SK-N-SH treated with all-trans-retinoic acid at 6 μM for 48 hours (cell line): ENCODE data around the gene F11R.

Experiments used
- ATAC-seq: fragments of 200-7000 bp; cut with Tn5 transposase; 3 replicates; pipeline ENCODE4 v1.9.1; 2020; ENCODE audit warnings: mild to moderate bottlenecking, moderate library complexity
- ARNTL ChIP-seq: fragments of 450-650 bp; formaldehyde crosslinking; IDR thresholded peaks from 2 replicates; pipeline ENCODE4 v1.5.0; 2020; ENCODE audit warnings: low read depth, mild to moderate bottlenecking, moderate library complexity, borderline replicate concordance
- BACH2 ChIP-seq: fragments of 250-450 bp; sonication (Bioruptor Pico); IDR thresholded peaks from 2 replicates; pipeline ENCODE4 v1.9.0; 2021; ENCODE audit warnings: mild to moderate bottlenecking, borderline replicate concordance
- CSDC2 ChIP-seq: fragments of 250-450 bp; sonication (Bioruptor Pico); IDR thresholded peaks from 2 replicates; pipeline ENCODE4 v1.5.0; 2020; ENCODE audit warnings: mild to moderate bottlenecking, moderate library complexity
- ESRRG ChIP-seq: fragments of 250-450 bp; sonication (Bioruptor Pico); IDR thresholded peaks from 2 replicates; pipeline ENCODE4 v1.6.1; 2021; ENCODE audit warnings: mild to moderate bottlenecking
- GLIS3 ChIP-seq: fragments of 250-450 bp; sonication (Bioruptor Pico); IDR thresholded peaks from 2 replicates; pipeline ENCODE4 v1.5.0; 2020; ENCODE audit warnings: mild to moderate bottlenecking, moderate library complexity
- OSR1 ChIP-seq: fragments of 250-450 bp; sonication (Bioruptor Pico); IDR thresholded peaks from 2 replicates; pipeline ENCODE4 v1.8.0; 2022; ENCODE audit warnings: moderate library complexity, mild to moderate bottlenecking, inconsistent platforms
- RARB ChIP-seq: fragments of 250-450 bp; sonication (Bioruptor Pico); IDR thresholded peaks from 2 replicates; pipeline ENCODE4 v1.8.0; 2021; ENCODE audit warnings: mild to moderate bottlenecking, moderate library complexity
- TOX ChIP-seq: fragments of 250-450 bp; sonication (Bioruptor Pico); IDR thresholded peaks from 2 replicates; pipeline ENCODE4 v1.8.0; 2021; ENCODE audit warnings: mild to moderate bottlenecking, moderate library complexity, borderline replicate concordance
- ZC3H10 ChIP-seq: fragments of 250-450 bp; sonication (Bioruptor Pico); IDR thresholded peaks from 2 replicates; pipeline ENCODE4 v1.5.1; 2021; ENCODE audit warnings: mild to moderate bottlenecking, moderate library complexity
- ZFP3 ChIP-seq: fragments of 250-450 bp; sonication (Bioruptor Pico); IDR thresholded peaks from 2 replicates; pipeline ENCODE4 v1.5.0; 2020; ENCODE audit warnings: mild to moderate bottlenecking, moderate library complexity
- ZNF565 ChIP-seq: fragments of 450-650 bp; formaldehyde crosslinking; conservative IDR thresholded peaks from 2 replicates; pipeline ENCODE4 v1.5.0; 2020; ENCODE audit warnings: low read depth, mild to moderate bottlenecking, moderate library complexity
- TF ChIP-seq, protein P1 (sequence below): fragments of 250-450 bp; sonication (Bioruptor Pico); IDR thresholded peaks from 2 replicates; pipeline ENCODE4 v1.8.0; 2021; ENCODE audit warnings: low read depth, mild to moderate bottlenecking, moderate library complexity, borderline replicate concordance
- TF ChIP-seq, protein P2 (sequence below): fragments of 250-450 bp; sonication (Bioruptor Pico); IDR thresholded peaks from 2 replicates; pipeline ENCODE4 v1.8.0; 2020; ENCODE audit warnings: mild to moderate bottlenecking, moderate library complexity, borderline replicate concordance
- TF ChIP-seq, protein P3 (sequence below): fragments of 250-450 bp; sonication (Bioruptor Pico); IDR thresholded peaks from 2 replicates; pipeline ENCODE4 v1.5.0; 2020; ENCODE audit warnings: mild to moderate bottlenecking, moderate library complexity
- TF ChIP-seq, protein P4 (sequence below): fragments of 250-450 bp; sonication (Bioruptor Pico); IDR thresholded peaks from 2 replicates; pipeline ENCODE4 v1.5.1; 2021; ENCODE audit warnings: mild to moderate bottlenecking, moderate library complexity
- TF ChIP-seq, protein P5 (sequence below): fragments of 250-450 bp; sonication (Bioruptor Pico); IDR thresholded peaks from 2 replicates; pipeline ENCODE4 v1.5.1; 2020; ENCODE audit warnings: low read depth, mild to moderate bottlenecking, moderate library complexity

Gene F11R

DNA sequence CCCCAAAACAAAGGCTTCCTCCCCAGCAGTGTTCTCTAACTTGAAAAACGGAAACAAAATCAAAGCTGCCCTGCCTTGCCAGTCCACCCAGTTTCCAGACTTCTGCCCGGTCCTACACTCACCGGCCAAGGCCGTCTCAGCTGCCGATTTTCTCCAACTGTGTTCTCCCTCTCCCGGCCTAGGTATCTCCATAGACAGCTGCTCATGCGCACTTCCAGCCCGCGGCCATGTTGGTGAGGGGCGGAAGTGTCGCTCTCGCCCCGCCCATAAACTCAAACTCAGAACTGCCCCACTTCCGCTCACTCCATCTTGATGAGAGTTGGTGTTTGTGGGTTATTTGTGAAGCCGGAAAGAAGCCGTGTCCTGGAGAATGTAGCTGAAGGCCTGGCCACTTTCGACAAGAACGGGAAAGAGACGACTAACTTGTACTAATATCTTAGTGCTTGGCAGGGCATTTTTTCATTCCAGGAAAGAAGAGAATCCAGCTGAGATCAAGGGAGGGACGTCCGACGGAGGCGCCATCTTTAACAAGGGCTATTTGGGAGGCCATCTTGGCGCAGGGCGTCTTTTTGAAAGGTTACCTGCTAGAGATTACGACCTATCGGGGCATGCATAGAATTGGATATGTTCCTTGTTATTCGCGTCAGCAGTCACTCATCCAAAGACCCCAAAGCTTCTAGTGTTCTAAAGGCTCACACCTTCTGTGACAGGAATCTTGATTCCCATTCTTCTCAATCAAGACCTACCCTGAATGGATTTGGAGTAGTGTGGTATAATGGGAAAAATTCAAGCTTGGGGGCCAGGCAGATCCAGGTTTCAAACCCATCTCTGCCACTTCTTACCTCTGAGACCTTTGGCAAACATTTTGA lies 25.0 kb upstream of the F11R start, which contains the start of gene USF1:
Gene USF1 (minus strand): TSS at position 242 of the 869 bp plus-strand sequence. CDS start 2,702 bp downstream, outside the sequence.
- TF ChIP-seq CSDC2 (CRISPR knock-in tag) (peak; percentile 85; the same call in 1 of the 2 replicates), RARB (CRISPR knock-in tag) (peak; percentile 73; the same call in 1 of the 2 replicates), ESRRG (no peak), ZC3H10 (CRISPR knock-in tag) (peak; percentile 64), OSR1 (CRISPR knock-in tag) (0 out of 2 replicates have a peak, but pooled peaks have one; percentile 49), ZFP3 (CRISPR knock-in tag) (peak; percentile 79; the same call in 1 of the 2 replicates), BACH2 (CRISPR knock-in tag) (no peak), TOX (CRISPR knock-in tag) (peak; percentile 75)
- TF ChIP-seq, protein P1, sequence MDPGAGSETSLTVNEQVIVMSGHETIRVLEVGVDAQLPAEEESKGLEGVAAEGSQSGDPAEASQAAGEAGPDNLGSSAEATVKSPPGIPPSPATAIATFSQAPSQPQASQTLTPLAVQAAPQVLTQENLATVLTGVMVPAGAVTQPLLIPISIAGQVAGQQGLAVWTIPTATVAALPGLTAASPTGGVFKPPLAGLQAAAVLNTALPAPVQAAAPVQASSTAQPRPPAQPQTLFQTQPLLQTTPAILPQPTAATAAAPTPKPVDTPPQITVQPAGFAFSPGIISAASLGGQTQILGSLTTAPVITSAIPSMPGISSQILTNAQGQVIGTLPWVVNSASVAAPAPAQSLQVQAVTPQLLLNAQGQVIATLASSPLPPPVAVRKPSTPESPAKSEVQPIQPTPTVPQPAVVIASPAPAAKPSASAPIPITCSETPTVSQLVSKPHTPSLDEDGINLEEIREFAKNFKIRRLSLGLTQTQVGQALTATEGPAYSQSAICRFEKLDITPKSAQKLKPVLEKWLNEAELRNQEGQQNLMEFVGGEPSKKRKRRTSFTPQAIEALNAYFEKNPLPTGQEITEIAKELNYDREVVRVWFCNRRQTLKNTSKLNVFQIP (CRISPR knock-in tag): peak; percentile 80; the same call in 1 of the 2 replicates
- TF ChIP-seq, protein P2, sequence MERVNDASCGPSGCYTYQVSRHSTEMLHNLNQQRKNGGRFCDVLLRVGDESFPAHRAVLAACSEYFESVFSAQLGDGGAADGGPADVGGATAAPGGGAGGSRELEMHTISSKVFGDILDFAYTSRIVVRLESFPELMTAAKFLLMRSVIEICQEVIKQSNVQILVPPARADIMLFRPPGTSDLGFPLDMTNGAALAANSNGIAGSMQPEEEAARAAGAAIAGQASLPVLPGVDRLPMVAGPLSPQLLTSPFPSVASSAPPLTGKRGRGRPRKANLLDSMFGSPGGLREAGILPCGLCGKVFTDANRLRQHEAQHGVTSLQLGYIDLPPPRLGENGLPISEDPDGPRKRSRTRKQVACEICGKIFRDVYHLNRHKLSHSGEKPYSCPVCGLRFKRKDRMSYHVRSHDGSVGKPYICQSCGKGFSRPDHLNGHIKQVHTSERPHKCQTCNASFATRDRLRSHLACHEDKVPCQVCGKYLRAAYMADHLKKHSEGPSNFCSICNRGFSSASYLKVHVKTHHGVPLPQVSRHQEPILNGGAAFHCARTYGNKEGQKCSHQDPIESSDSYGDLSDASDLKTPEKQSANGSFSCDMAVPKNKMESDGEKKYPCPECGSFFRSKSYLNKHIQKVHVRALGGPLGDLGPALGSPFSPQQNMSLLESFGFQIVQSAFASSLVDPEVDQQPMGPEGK (CRISPR knock-in tag): no peak
- TF ChIP-seq, protein P3, sequence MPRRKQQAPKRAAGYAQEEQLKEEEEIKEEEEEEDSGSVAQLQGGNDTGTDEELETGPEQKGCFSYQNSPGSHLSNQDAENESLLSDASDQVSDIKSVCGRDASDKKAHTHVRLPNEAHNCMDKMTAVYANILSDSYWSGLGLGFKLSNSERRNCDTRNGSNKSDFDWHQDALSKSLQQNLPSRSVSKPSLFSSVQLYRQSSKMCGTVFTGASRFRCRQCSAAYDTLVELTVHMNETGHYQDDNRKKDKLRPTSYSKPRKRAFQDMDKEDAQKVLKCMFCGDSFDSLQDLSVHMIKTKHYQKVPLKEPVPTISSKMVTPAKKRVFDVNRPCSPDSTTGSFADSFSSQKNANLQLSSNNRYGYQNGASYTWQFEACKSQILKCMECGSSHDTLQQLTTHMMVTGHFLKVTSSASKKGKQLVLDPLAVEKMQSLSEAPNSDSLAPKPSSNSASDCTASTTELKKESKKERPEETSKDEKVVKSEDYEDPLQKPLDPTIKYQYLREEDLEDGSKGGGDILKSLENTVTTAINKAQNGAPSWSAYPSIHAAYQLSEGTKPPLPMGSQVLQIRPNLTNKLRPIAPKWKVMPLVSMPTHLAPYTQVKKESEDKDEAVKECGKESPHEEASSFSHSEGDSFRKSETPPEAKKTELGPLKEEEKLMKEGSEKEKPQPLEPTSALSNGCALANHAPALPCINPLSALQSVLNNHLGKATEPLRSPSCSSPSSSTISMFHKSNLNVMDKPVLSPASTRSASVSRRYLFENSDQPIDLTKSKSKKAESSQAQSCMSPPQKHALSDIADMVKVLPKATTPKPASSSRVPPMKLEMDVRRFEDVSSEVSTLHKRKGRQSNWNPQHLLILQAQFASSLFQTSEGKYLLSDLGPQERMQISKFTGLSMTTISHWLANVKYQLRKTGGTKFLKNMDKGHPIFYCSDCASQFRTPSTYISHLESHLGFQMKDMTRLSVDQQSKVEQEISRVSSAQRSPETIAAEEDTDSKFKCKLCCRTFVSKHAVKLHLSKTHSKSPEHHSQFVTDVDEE: peak; percentile 85; the same call in 1 of the 2 replicates
- TF ChIP-seq, protein P4, sequence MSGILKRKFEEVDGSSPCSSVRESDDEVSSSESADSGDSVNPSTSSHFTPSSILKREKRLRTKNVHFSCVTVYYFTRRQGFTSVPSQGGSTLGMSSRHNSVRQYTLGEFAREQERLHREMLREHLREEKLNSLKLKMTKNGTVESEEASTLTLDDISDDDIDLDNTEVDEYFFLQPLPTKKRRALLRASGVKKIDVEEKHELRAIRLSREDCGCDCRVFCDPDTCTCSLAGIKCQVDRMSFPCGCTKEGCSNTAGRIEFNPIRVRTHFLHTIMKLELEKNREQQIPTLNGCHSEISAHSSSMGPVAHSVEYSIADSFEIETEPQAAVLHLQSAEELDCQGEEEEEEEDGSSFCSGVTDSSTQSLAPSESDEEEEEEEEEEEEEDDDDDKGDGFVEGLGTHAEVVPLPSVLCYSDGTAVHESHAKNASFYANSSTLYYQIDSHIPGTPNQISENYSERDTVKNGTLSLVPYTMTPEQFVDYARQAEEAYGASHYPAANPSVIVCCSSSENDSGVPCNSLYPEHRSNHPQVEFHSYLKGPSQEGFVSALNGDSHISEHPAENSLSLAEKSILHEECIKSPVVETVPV (CRISPR knock-in tag): no peak
- peak; percentile 91 for ATAC-seq

DNA sequence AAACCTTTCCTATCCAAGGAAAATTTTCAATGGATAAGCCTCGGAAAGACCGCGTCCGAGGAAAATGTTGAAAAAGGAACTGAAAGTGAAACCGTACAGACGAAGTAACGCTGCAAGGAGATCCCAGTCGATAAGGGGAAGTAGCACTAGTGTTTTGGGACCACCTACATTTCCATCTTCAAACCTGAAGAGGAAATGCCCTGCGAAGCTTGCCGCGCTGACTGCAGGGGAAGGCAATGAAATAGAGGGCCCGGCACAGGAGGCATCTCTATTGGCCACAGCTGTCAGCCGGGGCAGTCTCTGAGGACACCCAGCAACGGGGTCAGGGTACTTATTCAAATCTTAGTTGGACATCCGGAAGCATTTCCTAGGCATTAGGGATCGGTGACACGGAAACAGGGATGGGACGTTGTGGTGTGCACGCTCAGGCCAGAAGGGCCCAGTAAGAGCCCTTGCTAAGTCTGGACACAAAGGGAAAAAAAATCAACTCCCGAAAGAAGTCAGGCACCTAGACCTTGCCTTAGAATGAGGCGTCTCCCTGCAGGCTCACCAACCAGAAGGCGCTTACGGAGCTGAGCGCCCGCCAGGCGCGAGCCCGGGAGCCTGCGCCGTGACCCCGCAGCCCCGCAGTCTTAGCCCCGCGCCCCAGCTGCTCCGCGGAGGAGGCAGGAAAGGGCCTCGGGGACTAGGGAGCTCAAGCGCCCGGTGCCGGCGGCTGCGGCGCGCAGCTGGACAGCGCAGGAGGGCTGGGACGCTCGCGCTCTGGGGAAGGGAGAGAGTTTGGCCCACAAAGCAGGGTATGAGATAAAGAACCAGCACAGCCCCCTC lies 24.2 kb upstream of the F11R start:
- TF ChIP-seq GLIS3 (CRISPR knock-in tag) (no peak), OSR1 (CRISPR knock-in tag) (no peak), ZNF565 (CRISPR knock-in tag) (no peak), ARNTL (CRISPR knock-in tag) (no peak), BACH2 (CRISPR knock-in tag) (no peak)
- TF ChIP-seq, protein P4 (CRISPR knock-in tag): no peak
- TF ChIP-seq, protein P2 (CRISPR knock-in tag): no peak
- TF ChIP-seq, protein P3: no peak
- TF ChIP-seq, protein P5, sequence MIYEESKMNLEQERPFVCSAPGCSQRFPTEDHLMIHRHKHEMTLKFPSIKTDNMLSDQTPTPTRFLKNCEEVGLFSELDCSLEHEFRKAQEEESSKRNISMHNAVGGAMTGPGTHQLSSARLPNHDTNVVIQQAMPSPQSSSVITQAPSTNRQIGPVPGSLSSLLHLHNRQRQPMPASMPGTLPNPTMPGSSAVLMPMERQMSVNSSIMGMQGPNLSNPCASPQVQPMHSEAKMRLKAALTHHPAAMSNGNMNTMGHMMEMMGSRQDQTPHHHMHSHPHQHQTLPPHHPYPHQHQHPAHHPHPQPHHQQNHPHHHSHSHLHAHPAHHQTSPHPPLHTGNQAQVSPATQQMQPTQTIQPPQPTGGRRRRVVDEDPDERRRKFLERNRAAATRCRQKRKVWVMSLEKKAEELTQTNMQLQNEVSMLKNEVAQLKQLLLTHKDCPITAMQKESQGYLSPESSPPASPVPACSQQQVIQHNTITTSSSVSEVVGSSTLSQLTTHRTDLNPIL (CRISPR knock-in tag): no peak
- peak; percentile 75 for ATAC-seq
